Measurements from ENCODE around the gene LAMC3.

DNA sequence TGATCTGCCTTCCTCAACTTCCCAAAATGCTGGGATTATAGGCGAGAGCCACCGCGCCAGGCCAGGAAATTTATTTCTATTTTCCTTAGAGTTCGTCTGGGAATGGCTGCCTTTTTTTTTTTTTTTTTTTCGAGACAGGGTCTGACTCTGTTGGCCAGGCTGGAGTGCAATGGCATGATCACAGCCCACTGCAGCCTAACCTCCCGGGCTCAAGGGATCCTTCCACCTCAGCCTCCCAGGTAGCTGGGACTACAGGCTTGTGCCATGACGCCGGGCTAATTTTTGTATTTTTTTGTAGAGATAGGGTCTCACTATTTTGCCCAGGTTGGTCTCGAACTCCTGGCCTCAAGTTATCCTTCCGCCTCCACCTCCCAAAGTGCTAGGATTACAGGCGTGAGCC lies 888 bp upstream of the LAMC3 start:
- TF ChIP-seq CTCF (conservative IDR thresholded peaks at IDR 0.05; ENCODE audit: low read depth, low read length) (no peak), EZH2 (IDR thresholded peaks at IDR 0.05; ENCODE audit: borderline replicate concordance, low read depth, low read length, poor library complexity, severe bottlenecking) (no peak)

Data from A673 (cell line).